OCI-LY7 (cell line): ENCODE data around the gene WWOX.

ENCODE experiments used
- CTCF ChIP-seq: fragments of 200-600 bp; sonication (generic); conservative IDR thresholded peaks from 2 replicates; pipeline ENCODE4 v1.5.1; 2014; ENCODE audit warnings: mild to moderate bottlenecking, antibody characterized with exemption, low read length, moderate library complexity, mixed read lengths
- EZH2phosphoT487 ChIP-seq: fragments of 200-600 bp; sonication (generic); IDR thresholded peaks from 2 replicates; pipeline ENCODE4 v1.6.1; 2018; ENCODE audit warnings: low read depth, borderline replicate concordance, mild to moderate bottlenecking, mixed run types, antibody characterized with exemption, low read length, moderate library complexity, mixed read lengths

- TF ChIP-seq CTCF (no peak), EZH2phosphoT487 (no peak)
These were observed 457.0 kb downstream of the WWOX start for GRCh38 chr16:78556421-78556820.
